WTC11 (cell line): ENCODE results near the gene SLC10A7.

Experiments
- ATF1 ChIP-seq: sonication (generic); formaldehyde crosslinking; IDR thresholded peaks from 2 replicates; pipeline ENCODE4 v1.8.1; 2023; ENCODE audit warnings: mild to moderate bottlenecking, moderate library complexity, missing genetic modification reagents
- CBFB ChIP-seq: sonication (generic); formaldehyde crosslinking; IDR thresholded peaks from 2 replicates; pipeline ENCODE4 v1.8.1; 2022; ENCODE audit warnings: mild to moderate bottlenecking, low read depth, missing genetic modification reagents
- CREM ChIP-seq: sonication (generic); formaldehyde crosslinking; IDR thresholded peaks from 2 replicates; pipeline ENCODE4 v1.8.1; 2022; ENCODE audit warnings: mild to moderate bottlenecking, missing genetic modification reagents, moderate library complexity
- CTCF ChIP-seq: fragments of 200-600 bp; IDR thresholded peaks from 2 replicates; pipeline ENCODE4 v1.8.0; 2022; ENCODE audit warnings: antibody characterized with exemption
- GTF2I ChIP-seq: fragments of 250-450 bp; sonication (Bioruptor Pico); conservative IDR thresholded peaks from 2 replicates; pipeline ENCODE4 v1.4.0; 2021; ENCODE audit warnings: mild to moderate bottlenecking
- MAX ChIP-seq: sonication (generic); formaldehyde crosslinking; IDR thresholded peaks from 2 replicates; pipeline ENCODE4 v1.8.0; 2022; ENCODE audit warnings: mild to moderate bottlenecking, missing genetic modification reagents
- MLX ChIP-seq: sonication (generic); formaldehyde crosslinking; IDR thresholded peaks from 2 replicates; pipeline ENCODE4 v1.8.1; 2023; ENCODE audit warnings: mild to moderate bottlenecking, missing genetic modification reagents, moderate library complexity
- NR2C2 ChIP-seq: sonication (generic); formaldehyde crosslinking; IDR thresholded peaks from 2 replicates; pipeline ENCODE4 v1.8.0; 2022; ENCODE audit warnings: mild to moderate bottlenecking, missing genetic modification reagents

GRCh38 chr4:146506272-146506671, 15.5 kb downstream of the SLC10A7 start:
- TF ChIP-seq CTCF, result no peak
- TF ChIP-seq MAX (CRISPR knock-in tag), result no peak
- TF ChIP-seq CBFB (CRISPR knock-in tag), result no peak
- no peak for TF ChIP-seq ATF1 (CRISPR knock-in tag)
- no peak for TF ChIP-seq NR2C2 (CRISPR knock-in tag)
- no peak for TF ChIP-seq GTF2I (CRISPR knock-in tag)
- TF ChIP-seq CREM (CRISPR knock-in tag), result no peak
- TF ChIP-seq MLX (CRISPR knock-in tag), result no peak
